Ovary (tissue), 9 donors: ENCODE measurements around the gene BDH1. TPM values are rescaled to one million over a fixed set of nuclear protein-coding genes. Genes with fewer than 3 reads are reported as not detected.
A peak's percentile ranks its signal among the peaks of the same experiment; 100 is the strongest.

ENCODE experiments used
- DNase-seq, 5 donors: peaks; one replicate each; pipeline ENCODE4 v3.0.0-alpha.2; 2019 to 2020
- H3K27ac ChIP-seq, 2 donors: fragments of 200-600 bp; one replicate each; pipeline versions ENCODE4 v1.5.1 to v1.8.0; 2019 to 2022
- H3K27me3 ChIP-seq: fragments of 200-600 bp; one replicate; pipeline ENCODE4 v1.8.0; 2022
- H3K36me3 ChIP-seq: fragments of 200-600 bp; sonication (generic); one replicate; pipeline ENCODE4 v1.5.1; 2019
- H3K4me1 ChIP-seq: one replicate; pipeline ENCODE4 v1.8.1; 2013; ENCODE audit warnings: mild to moderate bottlenecking, moderate library complexity; ENCODE audit not compliant: insufficient read depth
- H3K4me3 ChIP-seq: fragments of 200-600 bp; sonication (generic); one replicate; pipeline ENCODE4 v1.5.1; 2017
- H3K9me3 ChIP-seq, 2 donors: fragments of 200-600 bp in 1 of 2; sonication (generic) in 1 of 2; one replicate each; pipeline versions ENCODE4 v1.5.1 to v1.8.1; 2013 to 2019; ENCODE audit warnings: mild to moderate bottlenecking in 1 of 2, moderate library complexity in 1 of 2
- CTCF ChIP-seq, 3 donors: fragments of 450-650 bp in 2 of 3; fragments of 200-600 bp in 1 of 3; IDR thresholded peaks; one replicate each; pipeline versions ENCODE4 v1.5.1 to v1.8.0; 2016 to 2022; ENCODE audit warnings: antibody characterized with exemption in 3 of 3, mild to moderate bottlenecking in 1 of 3
- EP300 ChIP-seq: sonication (generic); formaldehyde crosslinking; IDR thresholded peaks from one replicate; pipeline ENCODE4 v1.6.1; 2017; ENCODE audit warnings: antibody characterized with exemption
- POLR2A ChIP-seq: fragments of 450-650 bp; IDR thresholded peaks from one replicate; pipeline ENCODE4 v1.6.1; 2017; ENCODE audit warnings: antibody characterized with exemption, mild to moderate bottlenecking, moderate library complexity
- WGBS, 3 donors: extraction: QIAGEN DNeasy Blood & Tissue Kit in 1 of 3; methylation state at CpG; one replicate each; pipeline versions ENCODE4 v1.1.5 to v1.1.7; 2013 to 2017; 5-methylcytosine and 5-hydroxymethylcytosine counted together
- intact Hi-C, 4 donors: fragments of 100-400 bp; cut with DNase I; formaldehyde crosslinking; loops; one replicate each; pipeline versions ENCODE4 v1.11.0 to v1.15.1; 2022 to 2023
- polyA plus RNA-seq, 2 donors: library from polyadenylated mRNA; stranded (reverse); fragments of 200-250 nt in 1 of 2; fragments of 350-450 nt in 1 of 2; fragmentation: Illumina TruSeq in 1 of 2; extraction: RNeasy Lipid Tissue Mini Kit (QIAGEN cat#74804) in 1 of 2; gene quantifications; one replicate each; pipeline ENCODE4 v1.2.3, GENCODE V29; 2013 to 2014
- total RNA-seq, 7 donors: library from RNA; depleted of rRNA in 2 of 7; stranded (reverse); fragments of >200 nt in 2 of 7; fragmentation: NEBNext Ultra II Directional in 3 of 7; extraction: Animal tissue kit (Norgen Biotek cat#: 25700) in 3 of 7; gene quantifications; one replicate each; pipeline versions ENCODE4 v1.1.0 to v1.2.4, GENCODE V29; 2016 to 2023
- donor health status: DM: no; HTN: no; CAD: no; lungs with moderate emphysema.
- donor health status: DM: no; HTN: no; CAD: no.
- donor health status: Bipolar disorder and iron deficiency.
- donor health status: DM: yes; HTN: yes; CAD: no.
- donor health status: DM: no; HTN: no; CAD: no.
- donor health status: DM: yes; HTN: yes; CAD: no.

The BDH1 gene
- total and polyA plus RNA-seq, 9 donors = 3.3 to 15.4 (median 11.7) TPM

GRCh38 chr3:197600796-197601565 lies 45.2 kb upstream of the BDH1 start:
- H3K27me3 ChIP-seq = no peaks in the 10 kb centered on the region
- peaks cover 10% of the 10 kb centered on the region for H3K4me1 ChIP-seq
- H3K9me3 ChIP-seq = no peaks in the 10 kb centered on the region
- 64 to 74% (median 67%) methylated on average over 22 of the region's 22 CpGs for WGBS, 3 donors
- no peak overlapping the region for H3K4me3 ChIP-seq
- H3K36me3 ChIP-seq = no peaks in the 10 kb centered on the region
- no peak for TF ChIP-seq CTCF (IDR thresholded peaks at IDR 0.05)
- no peak for TF ChIP-seq POLR2A
- TF ChIP-seq EP300 = no peak
- intact Hi-C loops = no loop called here
- DNase-seq = peak in 1 of 5 donors; percentile 23
- peak overlapping the region in 1 of 2 donors; percentile 21 for H3K27ac ChIP-seq

GRCh38 chr3:197599089-197599765 lies 43.5 kb upstream of the BDH1 start:
- DNase-seq = peak; percentile 76 to 79 (median 77)
- TF ChIP-seq EP300 (no peak), POLR2A (no peak), CTCF (IDR thresholded peaks at IDR 0.05) (peak; percentile 73 to 80 (median 78))
- Histone ChIP-seq H3K9me3 (no peaks in the 10 kb centered on the region), H3K27ac (no peak overlapping the region), H3K4me1 (peaks cover 10% of the 10 kb centered on the region), H3K27me3 (no peaks in the 10 kb centered on the region), H3K36me3 (no peaks in the 10 kb centered on the region), H3K4me3 (no peak overlapping the region)
- intact Hi-C loops = loop anchor here in 1 of 4 donors (10.0 kb wide), 1 partner anchor 76 kb away; no protein-coding TSS in a partner anchor
- WGBS, 3 donors = 14 to 21% (median 15%) methylated on average over 22 of the region's 22 CpGs

GRCh38 chr3:197598404-197598980 lies 42.7 kb upstream of the BDH1 start:
- Histone ChIP-seq H3K4me1 (peaks cover 10% of the 10 kb centered on the region), H3K27me3 (no peaks in the 10 kb centered on the region), H3K36me3 (no peaks in the 10 kb centered on the region), H3K27ac (no peak overlapping the region), H3K9me3 (no peaks in the 10 kb centered on the region), H3K4me3 (no peak overlapping the region)
- intact Hi-C loops = loop anchor here in 1 of 4 donors (10.0 kb wide), 1 partner anchor 76 kb away; no protein-coding TSS in a partner anchor
- no peak for DNase-seq
- no peak for TF ChIP-seq POLR2A
- no peak for TF ChIP-seq EP300
- TF ChIP-seq CTCF (IDR thresholded peaks at IDR 0.05) = no peak
- 59 to 73% (median 65%) methylated on average over 15 of the region's 15 CpGs for WGBS, 3 donors

GRCh38 chr3:197597335-197597734 lies 41.6 kb upstream of the BDH1 start:
- peaks cover 10% of the 10 kb centered on the region for H3K4me1 ChIP-seq
- no peaks in the 10 kb centered on the region for H3K36me3 ChIP-seq
- H3K9me3 ChIP-seq = no peaks in the 10 kb centered on the region
- WGBS, 3 donors = 62 to 74% (median 68%) methylated on average over 4 of the region's 4 CpGs
- intact Hi-C loops = loop anchor here in 1 of 4 donors (10.0 kb wide), 1 partner anchor 77 kb away; no protein-coding TSS in a partner anchor
- no peak overlapping the region for H3K27ac ChIP-seq
- DNase-seq = no peak
- H3K4me3 ChIP-seq = no peak overlapping the region
- TF ChIP-seq CTCF (IDR thresholded peaks at IDR 0.05) (no peak), POLR2A (no peak), EP300 (no peak)
- H3K27me3 ChIP-seq = no peaks in the 10 kb centered on the region
